ENCODE results near the gene CUX1.

CUX1 gene

DNA sequence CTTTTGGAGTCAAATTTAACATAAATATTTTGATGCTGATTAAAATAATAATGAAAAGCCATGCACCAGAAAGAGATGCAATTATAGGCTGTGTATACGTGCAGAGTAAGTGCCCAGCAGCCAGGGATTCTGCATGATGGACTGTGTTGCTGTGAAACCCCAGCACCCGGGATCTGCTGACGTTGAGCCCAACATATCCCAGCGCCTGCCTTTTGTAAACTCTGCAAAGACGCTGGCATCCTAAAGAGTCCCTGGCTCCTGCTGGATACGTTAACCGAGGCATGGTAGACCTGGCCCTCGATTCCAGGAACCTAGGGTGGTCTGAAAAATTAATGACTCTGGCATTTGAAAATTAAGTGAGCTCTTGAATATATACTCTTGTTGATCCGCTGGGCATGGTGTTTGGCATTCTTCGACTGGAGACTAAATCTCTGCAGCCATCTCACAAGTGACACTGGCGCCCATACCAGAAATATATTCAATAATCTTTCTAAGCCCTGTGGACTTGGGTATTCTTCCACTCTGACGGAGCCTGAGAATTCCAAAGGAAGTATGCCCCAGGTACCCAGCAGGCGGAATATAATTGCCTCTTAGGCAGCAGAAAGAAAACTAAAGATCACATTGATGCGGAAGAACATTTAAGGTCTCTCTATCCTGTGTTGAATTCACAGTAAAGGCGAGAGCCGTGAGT lies 278.0 kb downstream of the CUX1 start:
- no peak for DNase-seq (ENCODE audit: low read depth in 1 of 2, low spot score in 1 of 2)

DNA sequence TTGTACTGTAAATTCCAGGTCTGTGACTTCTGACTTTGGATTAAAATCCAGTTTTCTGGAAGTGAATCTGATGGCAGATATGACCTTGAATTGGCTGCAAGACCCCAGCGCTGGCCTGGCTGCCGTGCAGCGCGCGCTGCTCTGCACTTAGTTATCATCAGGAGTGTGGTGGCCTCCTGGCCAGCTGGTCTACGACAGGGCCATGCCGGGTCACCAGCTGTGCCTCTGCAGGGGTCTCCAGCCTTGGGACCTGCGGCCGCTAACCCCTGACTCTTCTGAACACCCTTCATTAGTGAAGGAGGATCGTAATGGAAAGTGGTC lies 278.5 kb downstream of the CUX1 start:
- DNase-seq (ENCODE audit: low read depth in 1 of 2, low spot score in 1 of 2), result no peak

DNA sequence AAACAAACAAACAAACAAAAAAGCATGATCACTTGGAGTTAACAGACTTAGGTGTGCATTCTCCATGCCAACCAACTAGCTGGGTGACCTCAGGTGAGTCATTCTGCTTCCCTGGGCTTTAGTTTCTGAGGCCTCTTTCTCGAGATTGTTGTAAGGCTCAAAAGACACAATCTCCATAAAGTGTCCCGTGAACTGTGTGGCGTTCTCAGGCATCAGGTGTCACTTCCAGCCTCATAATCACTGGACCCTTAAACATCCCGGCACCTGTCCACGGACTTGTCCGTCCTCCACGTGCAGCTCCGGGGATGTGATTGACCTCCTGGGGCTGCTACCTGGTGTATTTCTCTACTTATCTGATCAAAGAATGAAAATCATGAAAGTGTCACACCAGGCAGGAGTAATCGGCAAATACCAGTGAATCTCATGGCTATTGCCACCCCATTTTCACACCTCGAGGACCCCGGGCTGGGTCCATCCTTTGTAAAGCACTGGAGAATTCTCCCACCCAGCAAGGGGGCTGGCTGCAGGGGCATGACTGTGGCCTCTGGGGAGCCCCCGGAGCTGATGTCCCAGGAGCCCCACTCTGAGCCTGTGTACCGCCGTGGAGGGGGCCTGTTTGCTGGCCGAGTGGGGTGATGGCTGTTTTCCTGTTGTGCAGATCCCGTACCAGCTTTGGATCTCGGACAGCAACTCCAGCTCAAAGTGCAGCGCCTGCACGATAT lies 279.4 kb downstream of the CUX1 start:
- DNase-seq (ENCODE audit: low read depth in 1 of 2, low spot score in 1 of 2), result no peak

DNA sequence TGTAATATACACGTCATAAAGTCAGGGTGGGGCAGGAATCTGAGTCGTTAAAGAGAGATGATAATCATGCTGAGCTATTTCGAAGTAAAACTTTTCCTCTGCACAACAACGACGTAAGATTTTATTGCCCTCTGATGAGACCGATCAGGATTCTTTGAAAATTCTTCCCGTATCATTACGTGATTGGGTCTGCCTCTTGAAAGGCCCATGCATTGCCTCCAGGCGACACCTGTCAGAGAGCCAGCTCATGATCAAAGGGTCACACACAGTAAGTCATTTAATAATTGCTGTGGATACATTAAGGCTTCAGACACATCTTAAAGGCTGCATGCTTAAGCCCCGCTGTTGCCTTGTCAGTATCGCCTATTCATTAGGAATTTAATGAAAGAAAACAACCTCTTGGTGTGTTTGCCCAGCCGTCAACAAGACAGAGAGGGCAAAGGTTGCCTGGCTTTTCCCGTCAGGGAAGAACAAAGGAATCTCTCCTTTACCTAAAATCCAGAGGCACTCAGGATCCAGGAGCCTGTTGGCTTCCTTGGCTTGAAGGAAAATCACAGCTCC lies 280.3 kb downstream of the CUX1 start:
- no peak for DNase-seq (ENCODE audit: low read depth in 1 of 2, low spot score in 1 of 2)

DNA sequence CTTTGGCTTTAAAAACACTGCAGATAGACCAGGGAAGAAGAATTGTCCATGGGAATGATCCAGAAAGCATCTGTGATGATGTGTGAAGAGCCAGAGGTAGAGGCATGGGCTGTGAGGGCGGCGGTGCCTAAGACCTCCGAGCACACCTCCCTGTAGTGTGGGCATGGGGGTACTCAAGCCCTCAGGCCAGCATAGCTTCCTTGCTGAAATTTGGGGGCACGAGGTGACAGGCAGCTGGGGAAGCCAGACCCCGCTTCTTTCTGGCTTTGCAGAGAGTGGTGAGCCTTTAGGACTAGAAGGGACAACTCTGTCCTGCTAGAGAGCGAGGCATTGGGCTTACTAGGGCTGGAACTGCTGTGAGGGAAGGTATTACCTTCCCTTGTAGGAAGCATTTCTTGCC lies 281.6 kb downstream of the CUX1 start:
- DNase-seq (ENCODE audit: low read depth in 1 of 2, low spot score in 1 of 2), result no peak

DNA sequence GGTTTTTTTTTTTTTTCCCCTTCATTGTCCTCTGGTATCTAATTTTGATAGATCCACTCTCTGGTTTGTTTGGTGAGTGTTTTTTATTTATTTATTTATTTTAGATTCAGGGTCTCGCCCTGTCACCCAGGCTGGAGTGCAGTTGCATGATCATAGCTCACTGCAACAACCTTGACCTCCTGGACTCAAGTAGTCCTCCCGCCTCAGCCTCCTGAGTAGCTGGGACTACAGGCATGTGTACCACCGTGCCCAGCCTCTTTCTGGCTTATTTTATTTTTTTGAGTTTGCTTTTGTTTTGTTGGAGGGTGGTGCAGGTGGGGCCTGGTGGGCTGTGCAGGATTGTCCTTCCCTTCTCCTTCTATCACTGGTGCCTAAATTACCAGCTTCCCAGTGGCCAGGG lies 282.0 kb downstream of the CUX1 start:
- DNase-seq (ENCODE audit: low read depth in 1 of 2, low spot score in 1 of 2), result no peak

DNA sequence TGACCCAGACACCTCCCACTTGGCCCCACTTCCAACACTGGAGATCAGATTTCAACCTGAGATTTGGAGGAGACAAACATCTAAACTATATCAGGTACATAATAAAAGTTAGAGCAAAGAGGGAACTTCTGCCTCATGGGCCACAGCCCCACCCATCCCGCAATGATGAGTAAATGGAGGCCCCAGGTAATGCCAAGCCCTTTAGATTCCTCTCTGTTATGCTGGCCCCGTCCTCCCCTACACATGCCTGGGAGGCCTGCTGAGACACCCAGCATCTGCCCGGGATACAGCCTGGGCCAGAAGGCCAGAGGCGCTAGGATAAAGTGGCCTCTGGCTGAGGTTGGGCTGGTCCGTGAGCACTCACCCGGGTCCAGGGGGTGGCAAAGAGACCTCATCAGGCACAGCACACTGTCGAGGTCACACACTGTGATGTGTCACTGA lies 283.7 kb downstream of the CUX1 start:
- DNase-seq (ENCODE audit: low read depth in 1 of 2, low spot score in 1 of 2), result no peak

DNA sequence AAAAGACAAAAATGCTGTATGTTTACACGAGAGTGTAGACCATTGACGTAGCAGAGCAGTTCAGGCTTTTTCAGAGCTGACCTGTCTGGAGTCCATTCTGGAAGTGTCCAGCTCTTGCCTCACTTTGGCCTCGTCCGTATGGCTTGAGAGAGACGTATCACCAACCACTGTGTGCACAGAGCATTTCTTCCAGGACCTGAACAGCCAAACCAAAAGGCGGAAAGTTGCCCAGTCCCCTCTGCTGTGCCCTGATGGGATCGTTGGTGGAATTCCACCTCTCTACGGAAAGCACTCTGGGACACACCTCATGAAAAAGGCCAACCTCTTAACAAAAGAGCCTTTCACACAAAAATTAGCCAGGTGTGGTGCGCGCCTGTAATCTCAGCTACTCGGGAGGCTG lies 284.5 kb downstream of the CUX1 start:
- DNase-seq (ENCODE audit: low read depth in 1 of 2, low spot score in 1 of 2), result no peak

DNA sequence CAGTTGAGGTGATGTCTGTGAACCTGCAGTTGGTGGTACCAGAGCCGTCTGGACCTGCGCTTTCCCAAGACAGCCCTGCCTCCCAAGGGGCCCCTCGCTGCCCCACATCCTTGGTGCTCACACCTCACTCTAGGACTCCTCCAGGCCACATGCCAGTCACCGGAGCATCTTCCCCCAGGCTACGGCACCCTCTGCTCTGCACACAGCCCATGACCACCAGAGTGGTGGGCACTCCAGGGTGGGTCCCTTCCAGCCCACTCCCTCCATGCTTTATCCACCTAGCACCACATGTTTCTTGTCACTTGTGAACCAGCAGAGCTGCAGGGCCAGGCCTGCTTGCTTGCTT lies 285.6 kb downstream of the CUX1 start:
- no peak for DNase-seq (ENCODE audit: low read depth in 1 of 2, low spot score in 1 of 2)

DNA sequence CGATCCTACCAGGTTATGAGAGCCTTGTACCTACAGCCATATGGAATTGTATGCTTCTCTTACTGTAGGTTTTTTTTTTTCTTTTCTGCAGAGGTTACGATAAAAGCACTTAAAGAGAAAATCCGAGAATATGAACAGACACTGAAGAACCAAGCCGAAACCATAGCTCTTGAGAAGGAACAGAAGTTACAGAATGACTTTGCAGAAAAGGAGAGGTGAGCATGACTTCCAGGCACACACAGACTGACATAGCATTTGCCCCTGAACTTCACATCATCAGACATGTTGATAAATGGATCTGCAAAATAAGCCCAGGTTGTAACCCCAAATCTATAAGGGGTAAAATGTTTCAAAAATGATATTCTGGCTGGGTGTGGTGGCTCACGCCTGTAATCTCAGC lies 286.8 kb downstream of the CUX1 start:
- no peak for DNase-seq (ENCODE audit: low read depth in 1 of 2, low spot score in 1 of 2)

DNA sequence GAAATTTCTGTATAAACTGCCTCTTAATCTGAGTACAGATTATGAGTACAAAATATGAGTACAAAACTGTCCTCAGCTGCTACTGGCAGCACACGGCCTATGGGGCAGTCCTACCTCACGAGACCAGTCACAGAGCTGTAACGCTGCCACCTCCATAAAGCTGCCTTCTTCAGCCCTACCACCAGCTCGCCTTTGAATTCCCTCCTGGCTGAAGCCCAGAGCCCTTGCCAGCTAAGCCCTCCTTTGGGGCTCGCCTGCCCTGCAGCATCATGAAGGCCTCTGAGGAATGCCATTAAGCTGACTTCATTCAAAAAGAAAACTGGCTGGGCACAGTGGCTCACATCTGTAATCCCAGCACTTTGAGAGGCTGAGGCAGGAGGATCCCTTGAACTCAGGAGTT lies 289.2 kb downstream of the CUX1 start:
- no peak for DNase-seq (ENCODE audit: low read depth in 1 of 2, low spot score in 1 of 2)

DNA sequence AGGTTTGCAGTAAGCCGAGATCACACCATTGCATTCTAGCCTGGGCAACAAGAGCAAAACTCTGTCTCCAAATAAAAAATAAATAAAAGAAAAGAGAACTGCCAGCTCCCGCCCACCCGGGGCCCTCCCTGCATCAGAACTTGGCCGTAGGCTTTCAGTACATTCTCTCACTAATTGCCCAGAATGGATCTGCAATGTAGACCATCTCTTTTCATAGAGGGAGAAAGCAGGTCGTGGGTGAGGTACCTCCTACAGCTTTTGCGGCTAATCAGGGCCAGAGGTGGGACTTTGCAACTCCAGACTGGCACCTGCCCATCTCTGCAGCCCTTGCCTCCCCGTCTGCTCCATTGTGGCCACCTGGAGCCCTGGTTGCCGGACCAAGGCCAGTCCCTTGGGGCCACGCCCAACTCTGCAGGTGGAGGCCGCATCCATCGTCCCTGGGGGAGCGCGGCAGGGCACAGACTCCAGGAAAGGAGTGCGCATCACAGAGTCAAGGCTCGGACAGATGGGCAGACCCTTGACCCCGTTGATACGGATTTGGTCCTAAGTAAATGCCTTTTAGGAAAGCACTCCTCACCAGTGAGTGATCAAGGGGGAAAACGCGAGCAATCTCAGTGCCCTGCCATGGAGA lies 290.2 kb downstream of the CUX1 start:
- no peak for DNase-seq (ENCODE audit: low read depth in 1 of 2, low spot score in 1 of 2)

DNA sequence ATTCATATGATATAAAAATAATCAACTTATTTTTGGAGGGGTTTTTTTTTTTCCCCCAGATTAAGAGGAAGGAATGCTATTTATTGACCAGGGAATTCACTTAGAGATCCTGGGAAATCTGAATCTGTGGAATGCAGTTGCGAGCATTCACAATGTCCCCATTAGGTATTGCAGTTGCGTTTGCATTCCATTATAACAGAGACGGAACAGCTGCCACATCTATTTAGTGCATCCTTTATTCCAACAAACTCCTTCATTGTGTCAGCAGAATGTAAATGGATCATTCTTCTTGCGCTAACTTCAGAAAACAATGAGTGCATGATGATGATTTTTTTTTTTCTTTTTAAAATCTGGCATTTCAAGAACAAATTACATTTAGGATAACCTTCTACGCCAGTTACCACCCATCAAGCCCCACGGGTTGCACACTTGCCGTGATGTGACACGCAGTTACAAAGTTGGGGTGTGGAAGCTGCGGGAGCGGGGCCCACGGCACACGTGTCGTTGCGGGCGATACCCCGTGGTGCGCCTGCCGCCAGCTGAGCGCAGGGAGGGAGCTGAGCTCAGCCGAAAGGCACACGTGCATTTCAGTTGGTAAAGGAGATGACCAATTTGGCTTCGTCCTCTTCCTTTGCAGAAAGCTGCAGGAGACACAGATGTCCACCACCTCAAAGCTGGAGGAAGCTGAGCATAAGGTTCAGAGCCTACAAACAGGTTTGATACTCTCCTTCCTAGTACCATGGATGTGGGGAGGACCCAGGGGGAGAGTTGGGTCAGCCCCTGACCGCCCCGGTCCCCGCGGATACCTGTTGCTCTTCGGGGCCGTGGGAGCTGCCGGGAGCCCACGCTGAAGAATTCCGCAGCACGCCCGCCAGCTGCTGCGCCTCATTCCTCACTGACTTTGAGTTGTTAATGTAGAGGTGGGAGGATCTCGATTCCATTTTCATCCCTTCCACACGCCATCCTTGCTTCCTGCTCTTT lies 293.9 kb downstream of the CUX1 start:
- no peak for DNase-seq (ENCODE audit: low read depth in 1 of 2, low spot score in 1 of 2)

DNA sequence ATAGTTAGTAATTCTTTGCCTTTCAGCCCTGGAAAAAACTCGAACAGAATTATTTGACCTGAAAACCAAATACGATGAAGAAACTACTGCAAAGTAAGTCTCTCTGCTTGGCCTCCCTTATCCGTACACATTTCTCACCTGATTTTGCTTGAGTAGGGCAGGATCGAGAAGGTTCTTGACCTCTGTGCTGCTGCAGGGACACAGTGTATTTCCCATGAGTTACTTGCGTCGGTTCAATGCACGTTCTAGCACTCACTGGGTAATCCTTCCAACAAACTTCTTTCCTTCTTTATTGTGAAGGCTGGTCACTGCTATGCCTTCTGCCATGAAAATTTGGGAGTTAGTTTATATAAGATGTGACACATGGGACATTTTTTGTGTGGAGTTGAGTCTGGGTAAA lies 297.8 kb downstream of the CUX1 start:
- DNase-seq (ENCODE audit: low read depth in 1 of 2, low spot score in 1 of 2), result no peak

DNA sequence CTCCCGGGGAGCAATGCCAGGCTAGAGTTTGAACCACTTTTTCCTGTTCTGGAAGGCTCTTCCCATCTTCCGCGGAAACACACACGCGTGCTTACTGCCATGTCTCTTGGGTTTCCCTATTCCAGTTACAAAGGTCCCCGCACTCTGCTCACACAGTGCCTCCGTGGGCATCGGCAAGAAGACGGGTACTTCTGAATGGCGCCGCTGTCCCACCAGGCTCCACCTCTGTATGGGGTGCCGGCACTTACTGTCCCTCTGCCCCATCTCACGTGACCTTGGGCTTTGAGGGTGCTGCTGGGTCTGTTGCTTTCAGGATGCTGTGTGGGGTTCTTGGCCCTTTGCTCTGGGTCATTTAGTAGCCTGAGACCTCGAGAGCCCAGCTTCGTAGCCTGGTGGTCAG lies 298.5 kb downstream of the CUX1 start:
- DNase-seq (ENCODE audit: low read depth in 1 of 2, low spot score in 1 of 2), result no peak

DNA sequence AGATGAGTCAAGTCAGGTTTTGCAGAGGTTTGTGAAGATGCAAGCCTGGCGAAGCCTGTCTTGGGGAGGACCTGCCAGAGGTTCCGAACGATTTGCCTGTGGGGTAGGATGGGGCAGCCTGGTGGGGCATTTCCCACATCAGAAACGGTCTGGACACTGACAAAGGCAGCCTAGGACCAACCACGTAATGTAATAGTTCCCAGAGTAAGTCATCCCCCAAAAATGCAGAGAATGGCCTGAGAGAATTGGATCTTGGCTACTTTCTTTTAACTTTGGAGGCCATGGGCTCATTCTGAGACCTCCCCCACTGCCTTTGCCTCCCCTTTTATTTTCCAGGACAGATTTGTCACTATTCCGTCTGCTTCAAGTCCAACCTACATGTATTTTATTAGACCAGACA lies 300.3 kb downstream of the CUX1 start:
- no peak for DNase-seq (ENCODE audit: low read depth in 1 of 2, low spot score in 1 of 2)

DNA sequence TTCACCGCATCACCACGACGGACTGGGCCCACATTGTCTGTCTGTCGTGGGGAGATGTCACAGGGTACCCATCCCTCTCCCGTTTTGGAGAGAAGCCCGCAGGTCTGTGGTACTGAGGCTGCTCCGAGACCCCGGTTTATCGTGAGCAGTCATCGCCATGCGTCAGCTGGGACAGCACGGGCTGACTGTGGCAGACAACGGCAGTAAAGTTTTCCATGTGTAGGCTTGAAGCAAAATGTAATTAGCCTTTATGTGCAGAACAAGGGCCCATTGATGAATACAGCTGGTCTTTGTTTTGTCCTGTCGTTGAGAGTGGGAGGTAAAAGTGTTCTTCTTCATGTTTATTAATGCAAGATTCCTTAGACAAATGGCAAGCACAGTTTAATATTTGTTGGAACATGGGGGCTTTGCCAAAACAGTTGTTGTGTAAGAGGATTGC lies 301.8 kb downstream of the CUX1 start:
- no peak for DNase-seq (ENCODE audit: low read depth in 1 of 2, low spot score in 1 of 2)

DNA sequence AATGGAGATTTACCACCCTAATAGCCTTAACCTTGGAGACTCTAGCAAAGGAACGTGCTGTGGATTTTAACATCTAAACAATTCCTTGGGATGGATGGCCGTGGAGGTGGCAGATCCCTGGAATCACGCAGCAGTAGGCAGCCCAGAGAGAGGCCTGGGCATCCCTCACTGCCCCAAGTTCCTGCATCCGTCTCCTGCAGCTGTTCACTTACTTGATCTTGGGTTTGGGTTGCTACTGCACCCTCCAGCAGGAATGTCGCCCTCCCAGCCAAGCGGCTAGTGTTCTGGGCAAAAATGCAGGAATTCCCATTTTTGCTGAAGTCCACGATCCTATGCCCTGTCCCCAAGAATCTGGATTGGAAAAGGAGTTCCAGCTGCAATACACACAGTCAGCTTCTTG lies 302.5 kb downstream of the CUX1 start:
- no peak for DNase-seq (ENCODE audit: low read depth in 1 of 2, low spot score in 1 of 2)

DNA sequence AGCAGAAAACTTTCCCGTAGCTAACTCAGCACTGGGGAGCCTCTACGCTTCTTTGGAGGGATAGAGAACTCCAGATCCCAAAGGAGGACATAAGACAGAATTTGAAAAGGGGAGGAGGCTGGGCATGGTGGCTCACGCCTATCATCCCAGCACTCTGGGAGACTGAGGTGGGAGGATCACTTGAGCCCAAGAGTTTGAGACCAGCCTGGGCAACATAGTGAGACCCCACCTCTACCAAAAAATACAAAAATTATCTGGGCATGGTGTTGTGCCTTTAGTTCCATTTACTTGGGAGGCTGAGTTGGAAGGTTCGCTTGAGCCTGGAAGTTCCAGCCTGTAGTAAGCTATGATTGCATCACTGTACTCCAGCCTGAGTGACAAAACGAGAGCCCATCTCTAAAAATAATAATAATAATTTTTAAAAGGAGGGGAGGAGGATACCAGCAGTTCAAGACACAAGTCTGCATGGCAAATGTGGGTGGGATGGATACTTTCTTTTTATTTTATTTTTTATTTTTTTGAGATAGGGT lies 303.3 kb downstream of the CUX1 start:
- DNase-seq (ENCODE audit: low read depth in 1 of 2, low spot score in 1 of 2), result no peak

DNA sequence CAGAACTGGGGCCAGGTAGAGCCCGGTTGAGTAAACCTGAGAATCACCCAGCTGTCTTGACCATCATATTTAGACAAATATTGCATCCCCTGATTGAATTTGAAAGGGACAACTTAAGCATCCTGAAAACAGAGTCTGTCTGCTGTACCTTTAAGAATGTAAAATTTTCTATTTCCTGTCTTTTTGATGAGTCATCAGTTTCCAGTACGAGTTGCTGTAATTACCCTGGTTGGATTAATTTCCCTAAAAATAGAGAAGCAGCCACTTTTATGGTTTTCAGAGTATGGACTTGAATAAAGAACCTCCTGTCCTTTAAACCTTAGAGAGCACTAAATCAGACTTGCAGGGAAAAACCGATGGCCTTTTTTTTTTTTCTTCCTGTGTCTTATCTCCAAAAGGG lies 304.6 kb downstream of the CUX1 start:
- no peak for DNase-seq (ENCODE audit: low read depth in 1 of 2, low spot score in 1 of 2)

DNA sequence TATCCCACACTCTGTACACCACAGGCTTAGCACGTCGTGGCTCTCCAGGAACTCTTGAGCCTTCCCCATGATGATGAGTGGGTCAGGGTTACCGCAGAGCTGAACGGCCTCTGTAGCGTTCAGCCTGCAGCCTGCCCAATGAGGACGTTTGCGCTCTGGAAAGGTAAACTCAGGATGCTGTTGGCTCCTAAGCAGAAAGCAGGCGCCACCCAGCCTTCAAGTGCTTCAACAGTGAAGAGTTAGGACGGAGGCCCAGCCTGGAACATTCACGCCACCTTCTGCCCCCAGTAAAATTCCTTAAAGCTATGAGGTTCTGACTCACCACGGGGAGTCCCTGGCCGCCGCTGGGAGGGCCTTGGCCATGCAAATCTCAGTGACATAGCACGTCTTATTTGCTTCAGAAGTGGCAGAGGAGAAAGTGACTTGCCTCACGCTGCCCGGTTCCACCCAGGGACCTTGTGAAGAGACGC lies 307.7 kb downstream of the CUX1 start:
- DNase-seq (ENCODE audit: low read depth in 1 of 2, low spot score in 1 of 2), result no peak

Data from activated CD4-positive, alpha-beta T cell treated with anti-CD3 and anti-CD28 coated beads, Interleukin-2, amount 50 U/mL, for 24 hours (primary cell).